HG03064 (cell line): ENCODE measurements around the gene OGFR.

Experiments
- ATAC-seq: cut with Tn5 transposase; IDR thresholded peaks from one replicate; pipeline ENCODE4 v1.9.1; 2021; ENCODE audit warnings: low read depth; ENCODE audit not compliant: unreplicated experiment

OGFR gene

DNA sequence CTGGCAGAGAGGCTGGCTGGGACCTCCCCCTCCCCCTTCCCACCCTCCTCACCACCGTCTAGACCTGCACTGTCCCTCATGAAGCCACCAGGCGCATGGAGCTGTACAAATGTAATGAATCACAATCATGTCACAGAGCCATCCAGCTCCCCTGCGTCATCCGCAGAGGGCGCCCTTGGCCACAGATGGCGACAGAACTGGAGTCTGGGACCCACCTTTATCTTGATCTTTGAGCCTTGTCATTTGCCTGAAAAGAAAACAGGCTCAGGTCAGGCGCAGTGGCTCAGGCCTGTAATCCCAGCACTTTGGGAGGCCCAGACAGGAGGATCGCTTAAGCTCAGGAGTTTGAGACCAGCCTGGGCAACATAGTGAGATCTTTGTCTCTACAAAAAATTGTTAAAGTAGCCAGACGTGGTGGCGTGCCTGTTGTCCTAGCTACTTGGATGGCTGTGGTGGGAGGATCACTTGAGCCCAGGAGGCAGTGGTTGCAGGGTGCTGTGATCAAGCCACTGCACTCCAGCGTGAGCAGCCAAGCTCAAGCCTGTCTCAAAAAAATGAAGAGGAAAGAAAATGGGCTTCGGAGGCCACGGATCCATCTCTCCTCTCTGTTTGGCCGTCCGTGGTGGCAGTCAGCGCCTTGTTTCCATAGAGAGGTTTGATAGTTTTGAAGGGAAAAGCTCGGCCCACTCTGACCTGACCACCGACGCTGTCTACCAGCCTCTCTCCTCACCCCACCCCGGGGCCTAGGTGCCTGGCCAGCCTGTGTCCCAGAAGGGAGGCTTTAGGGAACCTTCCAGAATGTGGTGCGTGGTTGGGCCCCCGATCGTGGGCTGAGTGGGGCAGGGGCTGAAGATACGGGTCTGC lies 18.4 kb downstream of the OGFR start:
- no peak for ATAC-seq

DNA sequence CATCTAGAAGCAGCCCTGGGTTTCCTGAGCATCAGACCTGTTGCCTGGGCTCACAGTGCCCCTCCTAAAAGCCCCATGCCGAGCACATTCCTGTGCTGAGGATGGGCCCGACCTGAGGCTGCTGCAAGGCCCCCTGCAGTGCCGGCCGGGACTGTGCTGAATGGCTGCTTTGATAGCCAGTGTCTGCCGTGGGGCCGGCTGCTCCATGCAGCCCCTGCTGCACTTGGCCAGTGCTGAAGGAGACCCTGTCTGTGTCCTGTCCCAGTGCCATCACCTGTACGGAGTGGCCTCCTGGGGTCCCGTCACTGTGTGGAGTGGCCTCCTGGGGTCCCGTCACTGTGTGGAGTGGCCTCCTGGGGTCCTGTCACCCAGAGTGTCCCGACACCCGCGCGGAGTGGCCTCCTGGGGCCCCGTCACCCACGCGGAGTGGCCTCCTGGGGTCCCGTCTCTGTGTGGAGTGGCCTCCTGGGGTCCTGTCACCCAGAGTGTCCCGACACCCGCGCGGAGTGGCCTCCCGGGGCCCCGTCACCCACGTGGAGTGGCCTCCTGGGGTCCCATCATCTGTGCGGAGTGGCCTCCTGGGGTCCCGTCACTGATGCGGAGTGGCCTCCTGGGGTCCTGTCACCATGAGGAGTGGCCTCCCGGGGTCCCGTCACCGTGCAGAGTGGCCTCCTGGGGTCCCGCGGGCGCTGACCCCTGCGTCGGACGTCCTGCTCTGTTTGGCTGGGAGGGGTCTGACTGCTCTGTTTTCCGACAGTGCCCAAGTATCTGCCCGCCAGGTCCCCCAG lies 19.2 kb downstream of the OGFR start:
- no peak for ATAC-seq

DNA sequence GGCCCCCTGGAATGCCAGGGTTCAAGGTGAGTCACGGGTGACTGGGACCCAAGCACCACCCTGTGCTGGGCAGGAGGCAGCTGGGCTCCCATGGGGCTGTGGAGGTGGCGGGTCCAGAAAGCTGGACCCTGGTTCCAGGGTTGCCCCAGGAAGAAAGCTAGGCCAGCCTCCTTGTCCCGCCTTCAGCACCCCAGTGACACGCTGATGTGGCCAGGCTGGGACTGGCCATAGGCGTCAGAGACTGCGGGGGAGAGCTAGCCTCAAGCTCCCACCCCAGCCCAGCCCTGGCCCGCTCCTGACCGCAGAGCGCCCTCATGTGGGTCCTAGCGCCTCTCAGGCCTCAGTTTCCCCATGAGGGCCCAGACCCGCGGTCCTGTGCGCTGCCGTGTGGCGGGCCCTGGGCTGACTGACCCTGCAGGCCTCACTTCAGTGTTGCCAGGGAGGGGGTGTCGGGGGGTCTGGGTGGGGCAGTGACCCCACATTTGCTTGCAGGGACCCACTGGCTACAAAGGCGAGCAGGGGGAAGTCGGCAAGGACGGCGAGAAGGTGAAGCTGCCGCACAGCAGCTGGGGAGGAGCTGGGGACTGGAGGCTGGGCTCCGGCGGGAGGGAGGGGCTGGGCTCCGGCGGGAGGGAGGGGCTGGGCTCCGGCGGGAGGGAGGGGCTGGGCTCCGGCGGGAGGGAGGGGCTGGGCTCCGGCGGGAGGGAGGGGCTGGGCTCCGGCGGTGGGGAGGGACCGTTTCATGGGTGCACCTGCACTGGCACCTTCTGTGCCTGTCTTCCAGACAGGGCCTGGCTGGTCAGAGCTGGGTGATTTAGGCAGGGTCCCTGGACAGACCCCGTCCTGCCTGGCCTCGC lies 20.1 kb downstream of the OGFR start:
- no peak for ATAC-seq

DNA sequence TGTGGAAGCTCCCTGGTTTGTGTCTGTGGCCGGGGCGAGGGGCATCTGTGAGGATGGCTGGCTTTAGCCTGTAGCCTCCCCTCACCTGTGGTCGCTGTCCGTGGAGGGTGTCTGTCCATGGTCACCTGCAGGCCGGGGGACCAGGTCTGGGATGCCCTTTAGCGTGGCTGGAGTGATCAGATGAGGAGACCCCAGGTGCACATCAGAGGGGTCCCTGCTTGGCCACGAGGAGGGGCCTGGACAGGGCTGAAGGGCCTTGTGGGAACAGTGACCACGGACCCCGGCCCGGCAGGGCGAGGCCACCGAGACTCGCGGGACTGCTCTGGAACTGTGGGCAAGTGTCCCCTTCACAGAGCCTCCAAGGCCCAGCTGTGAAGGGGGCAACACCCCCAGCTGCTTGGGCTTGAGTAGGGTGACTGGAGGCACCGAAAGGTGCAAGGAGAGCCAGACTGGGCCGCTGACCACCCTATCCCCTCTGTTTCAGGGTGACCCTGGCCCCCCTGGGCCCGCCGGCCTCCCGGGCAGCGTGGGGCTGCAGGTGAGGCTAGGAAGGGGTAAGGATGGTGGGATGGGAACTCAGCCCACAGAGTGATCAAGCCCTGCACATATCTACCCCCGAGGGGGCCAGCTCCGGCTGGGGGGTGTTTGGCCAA lies 20.8 kb downstream of the OGFR start:
- ATAC-seq, result no peak

DNA sequence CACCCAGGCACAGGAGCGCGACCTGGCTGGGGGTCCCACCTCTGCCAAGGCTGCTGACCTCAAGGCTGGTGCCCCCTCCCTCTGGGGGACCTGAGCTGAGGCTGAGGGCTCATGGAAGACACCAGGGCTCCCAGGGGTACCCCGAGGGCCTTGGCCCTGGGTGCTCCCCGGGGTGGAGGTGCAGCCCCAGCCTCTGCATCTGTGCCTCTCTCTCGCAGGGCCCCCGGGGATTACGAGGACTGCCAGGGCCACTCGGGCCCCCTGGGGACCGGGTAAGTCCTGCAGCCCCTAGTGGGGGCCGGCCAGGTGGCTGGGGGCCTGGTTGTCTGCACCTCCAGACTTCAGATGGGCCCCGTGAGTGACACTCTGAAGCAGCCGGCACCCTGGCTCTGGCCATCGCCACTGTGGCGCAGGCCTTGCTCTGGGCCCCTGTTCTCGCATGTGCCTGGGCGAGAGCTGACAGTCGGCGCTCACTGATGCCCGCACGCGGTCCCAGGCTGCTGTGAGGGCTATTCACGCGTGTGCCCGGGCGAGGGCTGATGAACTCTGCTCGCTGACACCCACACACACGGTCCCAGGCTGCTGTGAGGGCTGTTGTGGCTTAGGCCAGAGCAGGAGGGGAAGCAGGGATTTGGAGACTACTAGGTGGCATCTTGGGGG lies 21.5 kb downstream of the OGFR start:
- ATAC-seq, result no peak

DNA sequence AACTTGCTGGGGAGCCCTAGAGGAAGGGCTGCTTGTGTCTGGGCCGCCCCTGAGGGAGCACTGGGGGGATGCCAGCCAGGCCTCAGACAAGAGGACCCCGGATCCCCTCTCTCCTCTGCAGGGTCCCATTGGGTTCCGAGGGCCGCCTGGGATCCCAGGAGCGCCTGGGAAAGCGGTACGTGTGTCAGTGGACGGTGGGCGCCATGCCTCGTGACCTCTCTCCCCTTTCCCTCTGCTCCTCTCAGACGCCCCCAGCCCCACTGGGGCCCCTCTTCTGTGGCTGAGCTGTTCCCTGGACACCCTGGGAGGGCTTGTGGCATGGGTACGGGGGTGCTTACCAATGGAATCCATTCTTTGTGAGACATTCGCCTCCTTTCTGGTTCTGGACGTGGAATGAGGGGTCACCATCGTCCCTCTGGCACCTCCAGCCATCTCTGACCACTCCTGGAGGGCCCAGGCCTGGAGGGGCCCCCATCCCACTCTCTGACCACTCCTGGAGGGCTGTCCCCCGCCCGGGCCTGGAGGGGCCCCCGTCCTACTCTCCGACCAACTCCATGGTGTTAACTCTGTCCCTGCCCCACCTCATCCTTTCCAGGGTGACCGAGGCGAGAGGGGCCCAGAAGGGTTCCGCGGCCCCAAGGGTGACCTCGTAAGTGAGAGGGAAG lies 22.1 kb downstream of the OGFR start:
- ATAC-seq, result no peak

DNA sequence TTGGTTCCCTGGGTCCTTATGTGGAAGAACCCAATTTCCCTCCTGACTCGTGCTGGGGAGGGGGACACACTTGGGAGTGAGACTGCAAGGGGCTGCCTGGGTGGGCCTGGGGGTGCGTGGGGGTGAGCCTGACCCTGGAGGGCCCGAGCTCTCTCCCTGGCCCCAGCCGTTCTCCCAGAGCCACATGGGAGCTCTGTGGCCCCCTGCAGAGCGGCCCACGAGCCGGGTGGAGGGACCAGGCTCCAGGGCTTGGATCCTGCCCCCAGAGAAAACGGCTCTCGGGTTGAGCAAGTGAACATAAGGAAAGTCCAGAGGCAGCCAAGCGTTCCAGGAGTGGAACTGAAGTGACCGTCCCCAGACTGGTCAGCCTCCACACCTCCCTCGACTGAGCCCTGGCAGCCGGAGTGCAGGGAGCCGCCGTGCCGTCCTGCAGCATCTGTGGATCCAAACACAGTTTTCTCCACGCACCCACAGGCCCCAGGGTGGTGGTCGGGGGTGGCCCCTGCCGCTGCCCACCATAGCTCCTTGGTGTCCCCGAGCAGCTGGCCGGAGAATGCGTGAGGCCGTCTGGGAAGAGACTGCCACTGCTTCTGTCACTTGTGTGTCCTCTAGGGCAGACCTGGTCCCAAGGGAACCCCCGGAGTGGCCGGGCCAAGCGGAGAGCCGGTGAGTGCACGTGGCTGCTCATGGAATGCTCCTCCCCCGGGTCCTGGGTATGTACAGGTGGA lies 22.8 kb downstream of the OGFR start:
- no peak for ATAC-seq

DNA sequence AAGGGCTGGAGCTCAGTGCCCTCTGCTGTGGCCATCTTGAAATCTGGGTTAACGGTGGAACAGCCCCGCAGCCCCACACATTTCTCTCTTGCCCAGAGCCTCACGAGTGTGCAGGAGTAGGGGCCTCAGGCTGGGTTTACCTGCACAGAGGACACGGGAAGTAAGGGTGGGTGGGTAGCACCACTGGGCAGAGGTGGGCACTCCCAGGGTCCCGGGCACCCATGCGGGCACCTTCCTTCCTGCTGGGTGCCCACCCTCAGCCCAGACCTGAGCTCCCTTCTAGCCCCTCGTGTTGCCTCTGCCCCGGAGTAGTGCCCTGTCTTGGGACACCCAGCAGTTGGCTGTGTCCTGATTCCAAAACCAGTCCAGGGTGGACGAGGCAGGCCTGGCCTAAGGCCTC lies 23.4 kb downstream of the OGFR start:
- no peak for ATAC-seq

DNA sequence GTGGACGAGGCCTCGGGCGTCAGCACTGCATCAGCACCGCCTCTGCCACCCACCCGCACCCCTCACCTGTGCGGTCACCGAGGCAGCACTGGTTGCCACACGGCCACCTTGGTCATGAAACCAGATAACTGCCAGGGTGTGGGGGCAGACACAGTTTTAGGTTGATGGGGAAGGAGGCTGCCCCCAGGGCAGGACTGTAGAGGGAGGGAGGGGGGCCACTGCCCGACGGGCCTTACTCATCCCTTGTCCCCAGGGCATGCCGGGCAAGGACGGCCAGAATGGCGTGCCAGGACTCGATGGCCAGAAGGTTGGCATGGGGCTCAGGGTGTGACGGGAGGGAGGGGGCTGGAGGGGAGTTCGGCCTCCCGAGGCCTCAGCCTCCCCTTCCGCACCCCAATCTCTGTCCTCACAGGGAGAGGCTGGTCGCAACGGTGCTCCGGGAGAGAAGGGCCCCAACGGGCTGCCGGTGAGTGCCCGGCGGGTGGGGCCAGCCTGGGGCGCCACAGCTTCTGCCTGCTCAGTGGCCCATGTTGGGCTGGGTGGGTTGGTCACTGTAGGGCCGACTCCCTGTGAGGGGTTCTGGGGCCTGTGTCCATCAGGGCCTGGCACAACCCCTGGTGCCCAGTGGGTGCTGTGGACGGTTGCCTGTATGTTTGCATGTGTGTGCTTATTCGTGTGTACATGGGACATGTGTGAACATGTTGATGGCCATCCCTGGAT lies 24.0 kb downstream of the OGFR start:
- no peak for ATAC-seq

DNA sequence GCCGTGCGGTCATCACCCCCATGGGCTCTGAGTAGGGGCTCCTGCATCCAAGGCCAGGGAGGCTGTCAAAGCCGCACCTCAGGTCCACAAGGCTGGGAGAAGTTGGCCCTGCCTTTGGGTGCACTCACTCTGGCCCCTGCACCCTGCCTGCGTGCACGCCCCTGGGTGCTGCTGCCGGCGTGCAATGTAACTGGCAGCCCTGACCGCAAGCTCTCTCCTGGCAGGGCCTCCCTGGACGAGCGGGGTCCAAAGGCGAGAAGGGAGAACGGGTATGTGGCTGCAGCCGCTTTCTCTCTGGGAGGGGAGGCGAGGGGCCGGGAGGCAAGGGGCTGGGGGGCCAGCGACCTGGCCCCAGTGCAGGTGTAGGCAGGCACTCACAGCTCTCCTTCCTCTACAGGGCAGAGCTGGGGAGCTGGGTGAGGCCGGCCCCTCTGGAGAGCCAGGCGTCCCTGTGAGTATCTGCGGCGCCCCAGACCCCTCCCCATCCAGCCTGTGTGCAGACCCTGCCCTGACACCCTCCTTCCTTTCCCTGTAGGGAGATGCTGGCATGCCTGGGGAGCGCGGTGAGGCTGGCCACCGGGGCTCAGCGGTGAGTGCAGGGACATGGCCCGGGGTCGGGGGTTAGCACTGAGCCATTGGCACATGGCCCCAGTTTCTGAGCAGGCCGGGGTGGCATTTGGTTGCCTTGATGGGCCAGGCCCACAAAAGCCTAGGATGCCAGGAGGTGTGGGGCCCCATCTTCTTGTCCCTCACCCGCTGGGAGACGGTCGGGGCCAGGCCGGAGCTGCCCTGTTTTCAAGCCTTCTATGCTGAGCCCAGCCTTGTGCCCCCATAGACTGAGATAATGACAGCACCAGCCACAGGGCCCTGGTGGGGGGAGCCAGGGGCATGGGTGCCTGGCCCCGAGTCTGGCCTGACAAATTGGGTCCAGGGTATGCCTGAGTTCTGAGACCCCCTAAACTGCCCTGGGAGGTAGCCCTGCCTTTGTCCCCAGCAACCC lies 24.9 kb downstream of the OGFR start:
- no peak for ATAC-seq

DNA sequence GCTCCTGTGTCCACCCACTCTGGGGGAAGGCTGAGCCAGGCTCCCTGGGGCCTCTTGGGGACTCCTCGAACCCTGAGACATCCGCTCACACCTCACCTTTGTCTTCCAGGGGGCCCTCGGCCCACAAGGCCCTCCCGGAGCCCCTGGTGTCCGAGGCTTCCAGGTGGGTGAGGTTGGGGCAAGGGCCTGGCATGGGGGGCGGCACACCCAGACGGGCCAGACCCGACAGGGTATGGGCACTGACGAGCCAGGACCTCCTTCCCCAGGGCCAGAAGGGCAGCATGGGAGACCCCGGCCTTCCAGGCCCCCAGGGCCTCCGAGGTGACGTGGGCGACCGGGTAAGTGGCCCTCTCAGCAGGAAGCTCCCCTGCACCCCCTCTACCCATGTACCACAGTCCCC lies 25.6 kb downstream of the OGFR start:
- ATAC-seq, result no peak

DNA sequence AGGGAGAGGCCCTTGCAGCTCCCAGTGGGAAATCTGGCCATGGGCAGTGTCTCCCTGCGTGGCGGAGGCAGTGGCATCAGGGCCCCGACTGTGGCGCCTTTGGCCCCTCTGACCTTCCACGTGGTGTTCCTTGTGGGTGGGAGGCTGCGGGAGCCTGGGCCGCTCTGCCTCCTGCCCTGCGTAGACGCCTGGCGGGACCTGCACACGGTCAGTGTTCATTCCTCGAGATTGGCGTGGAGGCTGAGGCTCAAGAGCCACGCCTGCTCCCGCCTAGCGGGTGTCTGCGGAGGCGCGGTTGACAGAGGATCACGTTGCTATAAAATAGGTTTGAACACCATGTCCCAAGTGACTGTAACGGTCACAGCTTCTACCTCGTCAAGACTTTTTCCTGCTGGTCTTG lies 26.2 kb downstream of the OGFR start:
- ATAC-seq, result no peak

DNA sequence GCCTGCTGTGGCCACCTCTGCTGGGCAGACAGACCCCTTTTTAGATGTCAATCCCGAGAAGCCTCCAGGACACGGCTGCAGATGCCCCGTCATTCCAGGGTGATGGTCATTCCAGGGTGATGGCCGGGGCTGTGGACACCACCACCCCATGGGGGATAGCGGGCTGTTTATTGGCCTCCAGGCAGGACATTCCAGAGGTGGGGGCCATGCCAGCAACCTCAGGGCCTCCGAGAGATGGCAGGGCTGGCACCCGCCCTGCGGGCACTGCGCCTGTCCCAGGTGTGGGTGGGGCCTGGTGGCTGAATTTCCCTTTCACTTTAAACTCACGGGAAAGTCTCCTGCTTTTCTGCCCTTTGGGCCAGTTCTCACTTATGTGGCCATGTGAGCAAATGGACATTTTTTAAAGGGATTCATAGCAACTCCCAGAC lies 26.7 kb downstream of the OGFR start:
- ATAC-seq, result no peak

DNA sequence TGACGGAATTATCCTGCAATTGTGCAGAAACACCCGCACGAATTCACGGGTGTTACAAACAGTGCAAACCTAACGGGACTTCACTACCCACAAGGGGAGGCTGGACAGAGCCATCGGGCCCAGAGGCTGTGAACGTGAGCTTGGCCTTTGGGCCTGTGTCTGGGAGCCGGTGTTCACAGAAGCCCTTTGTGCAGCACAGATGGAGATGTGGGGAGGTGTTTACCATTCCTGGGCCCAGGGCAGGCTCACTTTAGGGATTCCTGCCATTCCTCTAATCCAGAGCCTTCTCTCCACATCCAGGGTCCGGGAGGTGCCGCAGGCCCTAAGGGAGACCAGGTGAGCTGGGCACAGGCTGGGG lies 27.2 kb downstream of the OGFR start:
- no peak for ATAC-seq

DNA sequence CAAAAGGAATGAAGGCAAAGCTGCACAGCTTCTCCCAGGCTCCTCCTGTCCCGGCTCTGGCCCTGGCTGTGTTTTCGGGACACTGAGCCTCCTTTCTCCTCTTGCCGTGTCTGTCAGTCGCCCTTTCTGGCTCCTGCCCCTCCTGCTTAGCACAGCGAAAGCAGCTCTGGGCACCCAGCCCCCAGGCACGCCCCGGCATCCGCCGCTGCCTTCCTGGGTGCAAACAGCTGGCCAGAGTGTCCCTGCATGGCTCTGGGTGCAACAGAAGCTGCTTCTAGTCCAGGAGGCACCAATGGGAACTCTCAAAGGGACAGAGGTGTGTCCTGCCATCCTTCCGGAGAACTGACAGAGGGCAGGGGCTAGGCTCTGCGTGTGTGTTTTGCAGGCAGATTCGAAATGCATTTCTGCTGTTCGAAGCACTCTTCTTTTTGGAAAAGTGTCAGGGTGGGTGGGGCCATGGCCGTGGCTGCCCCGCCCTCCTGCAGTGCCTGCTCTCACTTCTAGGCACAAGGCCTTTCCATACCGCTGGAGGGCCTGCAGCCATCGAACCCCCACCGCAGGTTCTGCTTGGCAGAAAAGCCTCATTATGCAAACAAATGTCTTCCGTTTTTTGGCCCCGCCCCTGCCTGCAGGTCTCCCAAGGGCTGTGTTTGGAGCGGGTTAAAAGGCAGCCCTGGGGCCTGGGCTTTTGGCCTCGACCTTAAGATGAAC lies 27.7 kb downstream of the OGFR start:
- no peak for ATAC-seq

DNA sequence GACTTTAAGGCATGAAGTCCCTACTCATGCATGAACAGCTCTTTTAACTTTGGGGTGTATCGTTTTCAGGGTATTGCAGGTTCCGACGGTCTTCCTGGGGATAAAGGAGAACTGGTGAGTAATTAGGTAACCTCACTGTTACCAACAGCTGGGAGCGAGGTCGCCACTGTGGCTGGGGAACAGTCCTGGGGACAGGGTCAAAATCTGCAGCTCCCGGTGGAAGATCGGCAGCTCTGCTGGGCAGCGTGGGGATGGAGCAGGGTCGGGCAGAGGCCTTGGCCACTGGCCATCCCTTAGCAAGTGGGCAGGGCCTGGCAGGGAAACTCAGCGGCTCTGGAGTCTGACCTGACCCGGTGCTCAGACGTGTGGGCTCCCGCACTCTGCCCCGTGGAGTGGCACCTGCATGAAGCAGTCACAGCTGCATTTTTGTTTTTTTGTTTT lies 28.3 kb downstream of the OGFR start:
- no peak for ATAC-seq
